GM19328 (cell line): Measurements from ENCODE around the gene MAGI2.

ENCODE experiments used
- ATAC-seq: cut with Tn5 transposase; IDR thresholded peaks from one replicate; pipeline ENCODE4 v1.9.1; 2021; ENCODE audit warnings: mild to moderate bottlenecking, moderate library complexity; ENCODE audit not compliant: unreplicated experiment

Gene MAGI2

DNA sequence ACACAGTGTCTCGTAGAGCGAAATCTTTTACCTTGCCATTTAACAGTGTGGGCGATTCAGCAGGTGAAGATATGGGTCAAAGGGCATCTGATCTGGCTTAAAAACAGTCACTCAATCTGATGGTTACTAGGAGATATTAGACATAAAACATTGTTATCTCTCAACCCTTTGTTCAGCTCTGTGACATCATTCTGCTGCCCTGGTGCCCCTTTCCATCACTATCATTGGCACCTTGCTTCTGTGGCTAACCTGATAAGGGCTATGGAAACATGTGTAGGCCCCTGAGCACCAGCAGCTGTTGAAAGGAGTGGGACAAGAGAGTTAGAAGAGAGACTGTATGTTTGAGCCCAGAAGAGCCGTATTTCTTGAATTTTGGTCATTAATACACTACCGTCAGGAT lies 1004.6 kb downstream of the MAGI2 start:
- no peak for ATAC-seq

DNA sequence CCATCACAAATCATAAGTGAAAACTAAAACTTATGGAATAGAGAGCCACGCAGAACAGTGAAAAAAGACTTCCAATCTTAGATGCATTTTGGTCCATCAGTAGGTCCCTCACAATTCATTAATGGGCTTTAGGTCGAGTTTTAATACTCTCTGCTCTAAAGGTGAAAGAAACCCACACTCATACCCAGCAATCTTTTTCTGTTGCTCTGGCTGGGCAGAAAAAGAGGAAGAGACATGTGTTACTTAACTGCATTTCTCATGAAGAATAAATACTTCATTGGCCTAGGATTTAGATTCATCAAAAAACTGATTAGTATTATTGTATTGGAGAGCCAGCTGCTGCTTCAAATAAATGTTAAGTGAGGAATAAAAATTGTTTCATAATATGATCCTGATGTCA lies 1009.2 kb downstream of the MAGI2 start:
- ATAC-seq: no peak

DNA sequence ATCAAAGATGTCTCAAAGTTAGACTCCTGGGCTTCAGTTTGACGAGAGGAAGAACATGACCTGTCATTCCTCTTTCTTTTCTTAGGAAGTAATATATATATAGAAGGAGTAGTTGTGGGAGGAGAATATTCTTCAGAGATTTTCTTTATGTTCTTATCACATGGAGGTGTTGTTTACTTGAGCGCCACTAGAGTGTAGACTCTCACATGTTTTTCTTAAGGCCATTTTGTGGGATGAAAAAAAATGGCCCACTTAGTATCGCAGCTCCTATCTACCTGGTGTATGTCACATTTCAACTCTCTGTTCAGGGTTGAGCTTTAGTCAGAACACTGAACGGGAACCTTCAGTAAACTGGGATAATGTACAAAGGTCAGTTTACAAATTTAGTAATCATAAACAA lies 1009.7 kb downstream of the MAGI2 start:
- no peak for ATAC-seq

DNA sequence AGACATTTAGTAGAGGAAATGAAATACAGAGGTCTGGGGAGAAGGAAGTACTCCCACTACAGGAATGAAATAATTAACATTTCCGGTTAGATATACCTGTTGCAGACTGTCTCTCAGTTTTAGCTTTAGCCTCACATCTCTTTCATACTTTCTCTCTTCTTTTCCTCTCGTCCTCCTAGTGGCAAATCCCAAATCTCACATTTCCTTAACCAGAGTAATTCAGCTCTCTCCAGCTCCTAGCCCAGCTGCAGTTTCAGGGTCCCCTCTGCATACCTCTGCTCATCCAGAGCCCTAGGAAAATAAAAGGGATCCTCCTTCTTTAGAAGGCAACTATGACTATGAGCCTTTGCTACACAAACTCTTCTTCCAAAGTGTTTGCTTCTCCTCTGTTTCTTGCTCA lies 1011.7 kb downstream of the MAGI2 start:
- no peak for ATAC-seq

DNA sequence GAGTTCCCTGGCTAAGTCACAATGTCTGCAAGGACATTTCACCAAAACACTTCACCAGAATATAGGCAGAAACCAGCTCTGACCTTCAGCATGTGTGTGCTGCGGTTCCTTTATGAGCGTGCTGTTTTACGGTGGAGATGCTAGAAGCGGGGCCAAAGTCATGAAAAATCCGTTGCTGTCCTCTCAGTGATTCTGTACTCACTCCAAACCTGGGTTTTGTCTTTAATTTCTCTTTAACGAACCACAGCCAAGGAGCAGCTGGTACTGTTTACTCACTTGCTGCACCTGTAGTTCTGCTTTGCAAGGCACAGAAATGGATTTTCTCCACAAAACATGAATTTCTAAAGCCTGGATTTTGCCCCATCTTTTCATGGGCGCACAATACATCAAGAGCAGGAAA lies 1015.0 kb downstream of the MAGI2 start:
- ATAC-seq: no peak

DNA sequence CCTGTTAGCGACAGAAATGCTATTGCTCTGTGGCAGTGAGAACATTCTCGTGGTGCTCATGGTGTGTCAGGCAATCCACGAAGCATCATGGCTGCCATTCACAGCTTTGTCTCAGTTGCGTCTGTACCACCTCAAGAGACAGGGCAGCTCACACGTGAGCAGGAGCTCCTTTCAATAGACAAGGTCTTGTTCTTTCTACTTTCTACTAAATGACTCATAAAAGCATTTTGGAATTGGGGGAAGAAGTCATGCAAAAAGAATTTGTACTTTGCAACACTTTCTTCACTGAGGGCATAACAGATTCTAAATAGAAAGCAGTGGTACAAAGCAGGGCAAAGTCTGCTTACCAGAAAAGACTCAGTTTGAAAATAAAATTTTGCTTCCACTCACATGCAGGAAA lies 1016.3 kb downstream of the MAGI2 start:
- ATAC-seq: no peak

DNA sequence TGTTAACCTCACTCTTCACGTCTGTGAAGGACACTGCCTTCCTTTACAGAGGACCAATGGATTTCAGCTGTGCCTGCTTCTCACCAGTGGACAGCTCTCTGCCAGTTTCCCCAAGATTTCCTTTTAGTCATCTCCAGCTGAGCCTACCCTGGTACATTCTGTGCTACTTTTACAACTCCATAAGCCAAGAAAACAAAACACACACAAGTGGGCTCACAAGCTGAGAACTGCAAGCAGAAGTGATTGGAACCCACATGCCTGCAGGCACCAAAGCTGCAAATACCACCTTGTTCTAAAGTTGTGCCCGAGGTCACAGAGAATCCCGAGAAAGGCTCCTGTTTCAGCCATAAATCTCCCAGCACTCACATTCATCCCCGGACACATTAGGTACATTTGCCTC lies 1018.1 kb downstream of the MAGI2 start:
- no peak for ATAC-seq

DNA sequence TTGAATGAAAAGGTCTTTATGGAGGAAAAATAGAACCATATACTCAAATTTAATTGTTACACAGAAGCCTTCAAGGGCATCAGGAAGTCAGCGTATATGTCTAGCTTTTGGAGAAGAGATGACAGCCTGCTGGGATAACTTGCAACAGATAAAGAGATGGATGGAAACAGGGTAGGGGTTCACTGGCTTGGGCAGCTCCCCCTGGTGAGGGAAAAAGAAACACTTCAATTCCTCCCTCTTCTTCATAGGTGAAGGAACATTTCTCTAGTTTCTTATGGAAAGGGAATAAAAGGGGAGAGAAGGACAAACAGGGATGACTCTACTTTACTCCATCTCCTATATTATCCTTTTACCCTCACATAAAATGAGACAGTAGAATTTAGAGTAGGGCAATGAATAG lies 1019.2 kb downstream of the MAGI2 start:
- no peak for ATAC-seq

DNA sequence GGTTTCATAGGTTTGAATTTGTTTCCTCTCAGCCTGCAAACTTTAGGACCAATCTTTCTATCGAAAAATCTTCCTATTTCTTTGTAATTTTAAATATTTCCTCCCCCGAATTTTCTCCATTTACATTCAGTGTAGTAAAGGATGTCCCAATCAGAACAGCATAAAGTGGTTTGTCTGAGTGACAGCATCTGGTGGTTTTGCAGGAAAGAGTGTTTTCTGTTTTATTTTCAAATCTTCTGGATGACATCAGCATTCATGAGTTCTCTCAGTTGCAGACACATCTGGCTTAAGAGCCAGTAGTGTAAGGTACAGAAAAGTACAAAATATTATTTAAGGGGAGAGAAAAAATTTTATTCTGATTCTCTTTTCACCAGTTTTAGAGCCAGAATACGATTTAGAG lies 1020.0 kb downstream of the MAGI2 start:
- ATAC-seq: no peak

DNA sequence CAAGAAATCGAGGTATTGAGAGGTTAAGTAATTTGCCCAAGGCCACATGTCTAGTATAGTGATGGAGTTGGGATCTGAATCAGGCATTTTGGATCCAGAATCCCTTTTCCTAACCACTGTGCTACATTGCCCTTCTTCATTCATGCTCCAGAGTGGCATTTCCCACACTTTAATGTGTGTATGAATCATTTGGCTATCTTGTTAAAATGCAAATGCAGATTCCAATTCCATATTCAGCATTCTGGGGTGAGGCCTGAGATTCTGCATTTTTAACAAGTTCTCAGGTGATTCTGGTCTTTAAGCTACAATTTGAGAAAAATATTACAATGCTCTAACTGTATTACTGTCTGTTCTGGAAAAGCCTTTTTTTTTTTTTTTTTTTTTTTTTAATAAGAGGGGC lies 1023.6 kb downstream of the MAGI2 start:
- no peak for ATAC-seq

DNA sequence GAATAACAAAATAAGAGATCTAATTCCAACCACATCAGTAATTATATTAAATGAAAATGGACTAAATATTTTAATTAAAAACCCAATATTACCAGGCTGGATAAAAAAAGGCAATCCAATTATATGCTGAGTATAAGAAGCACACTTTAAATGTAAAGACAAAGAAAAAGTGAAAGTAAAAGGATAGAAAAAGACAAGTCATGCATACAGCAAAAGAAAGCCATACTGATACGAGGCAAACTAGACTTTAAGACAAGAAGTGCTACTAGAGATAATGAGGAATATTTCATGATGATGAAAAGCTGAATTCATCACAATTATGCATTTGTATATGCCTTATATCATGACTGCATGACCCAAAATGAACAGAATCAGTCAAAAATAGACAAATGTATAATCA lies 1026.3 kb downstream of the MAGI2 start:
- ATAC-seq: no peak

DNA sequence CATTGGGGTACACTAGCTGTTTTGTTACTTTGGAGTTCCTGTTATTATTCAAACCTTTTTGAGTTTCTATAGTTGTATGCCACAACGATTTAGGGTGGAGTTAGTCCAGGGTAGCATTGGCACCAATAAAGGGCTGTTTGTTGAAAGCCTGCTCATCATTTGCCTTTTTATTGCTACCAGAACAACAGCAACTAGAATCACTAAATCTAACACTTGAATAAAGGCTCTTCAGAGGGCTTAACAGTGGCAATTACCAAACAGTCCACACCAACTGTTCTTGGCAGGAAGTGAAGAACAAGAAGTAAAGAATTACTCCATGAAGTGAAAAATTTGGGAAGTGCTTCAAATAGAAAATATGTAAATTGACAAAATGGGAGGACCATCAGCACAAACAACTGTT lies 1033.5 kb downstream of the MAGI2 start:
- ATAC-seq: no peak

DNA sequence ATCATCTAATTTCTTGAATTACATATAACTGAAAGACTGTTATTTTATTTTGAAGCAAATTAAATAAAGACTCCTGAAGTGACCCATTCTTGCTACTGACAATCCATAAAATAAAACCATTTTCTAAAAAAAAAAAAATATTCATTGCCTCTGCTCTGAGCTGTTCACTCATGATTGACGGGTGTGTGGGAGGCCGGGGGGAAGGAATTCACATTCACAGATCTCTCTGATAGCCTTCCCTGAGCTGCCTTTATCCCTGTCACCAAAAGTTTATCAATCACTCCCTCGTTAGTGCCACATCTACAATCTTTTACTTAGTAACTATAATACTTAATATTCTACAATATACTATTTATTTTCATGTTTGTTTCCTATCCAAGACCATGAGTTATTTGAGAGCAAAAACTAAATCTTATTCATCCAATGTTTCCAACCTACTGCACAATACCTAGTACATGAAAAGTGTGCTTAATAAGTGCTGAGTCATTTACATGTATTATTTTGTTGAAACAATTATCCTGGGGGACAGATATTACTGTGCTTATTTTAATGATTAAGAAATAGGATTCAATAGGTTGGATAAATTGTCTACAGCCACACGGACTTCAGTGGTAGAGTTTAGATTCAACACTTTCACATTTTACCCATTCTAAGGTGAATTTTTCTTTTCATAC lies 1036.2 kb downstream of the MAGI2 start:
- ATAC-seq: no peak

DNA sequence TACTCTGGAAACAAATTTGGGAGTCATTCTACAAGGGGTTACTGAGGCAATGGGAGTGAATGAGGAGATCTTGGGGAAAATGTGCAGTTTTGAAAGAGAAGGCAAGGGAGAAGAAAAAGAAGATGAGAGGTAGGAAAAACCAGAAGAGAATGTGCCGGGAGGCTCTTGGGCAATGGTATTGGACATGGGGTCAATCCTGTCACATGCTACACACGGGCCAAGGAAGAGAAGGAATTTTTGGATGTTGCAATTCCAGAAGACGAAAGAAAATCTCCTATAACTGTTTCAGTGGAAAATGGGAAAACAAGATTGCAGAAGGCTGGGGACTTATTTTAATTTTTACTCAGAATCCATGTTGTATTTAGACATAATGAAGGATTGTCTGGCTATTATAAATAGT lies 1039.9 kb downstream of the MAGI2 start:
- ATAC-seq: no peak

DNA sequence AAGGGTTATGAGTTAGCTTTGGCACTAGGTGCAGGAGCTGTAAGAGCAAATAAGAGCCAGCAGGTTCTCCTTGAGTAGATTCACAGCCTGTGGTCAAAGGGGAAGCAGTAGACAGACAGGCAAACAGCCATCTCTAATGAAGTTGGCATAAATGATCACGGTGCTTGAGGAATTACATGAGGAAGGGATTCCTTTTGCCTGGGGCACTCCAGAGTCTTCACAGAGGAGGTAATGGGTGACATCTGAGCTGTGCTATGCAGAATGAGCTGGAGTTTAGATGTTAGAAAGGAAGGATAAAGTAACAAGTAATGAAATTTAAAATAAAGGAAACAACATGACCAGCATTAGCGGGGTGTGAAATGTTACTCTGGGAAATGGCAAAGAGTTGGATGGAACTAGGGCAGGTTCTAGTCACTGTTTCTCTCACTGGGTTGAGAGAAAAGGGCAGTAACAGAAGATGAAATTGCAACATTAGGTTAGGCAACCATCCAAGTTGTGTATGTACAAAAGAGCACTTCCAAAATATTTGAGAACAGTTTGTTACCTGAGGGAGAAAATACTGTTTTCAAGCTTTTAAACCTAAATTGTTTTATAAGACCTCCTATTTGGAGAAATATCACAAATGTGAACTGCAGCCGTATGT lies 1041.1 kb downstream of the MAGI2 start:
- no peak for ATAC-seq

DNA sequence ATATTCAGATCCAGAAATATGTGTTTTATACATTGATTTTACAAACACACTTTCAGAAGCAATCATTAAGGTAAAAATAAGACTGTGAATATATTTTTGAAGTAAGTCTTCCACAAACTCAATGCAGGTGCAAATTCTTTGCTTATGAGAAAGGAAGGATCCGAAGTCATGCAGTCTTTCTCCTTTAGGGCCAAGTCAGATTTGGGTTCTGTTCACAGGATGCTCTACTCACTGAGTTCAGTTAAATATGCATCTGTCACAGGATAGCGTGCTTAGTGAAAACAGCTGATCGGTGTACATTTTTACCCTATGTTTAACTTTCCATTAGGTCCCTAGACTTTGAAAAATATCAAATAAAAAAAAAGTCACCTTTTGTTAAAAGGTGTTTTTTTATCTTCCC lies 1046.4 kb downstream of the MAGI2 start:
- ATAC-seq: no peak

DNA sequence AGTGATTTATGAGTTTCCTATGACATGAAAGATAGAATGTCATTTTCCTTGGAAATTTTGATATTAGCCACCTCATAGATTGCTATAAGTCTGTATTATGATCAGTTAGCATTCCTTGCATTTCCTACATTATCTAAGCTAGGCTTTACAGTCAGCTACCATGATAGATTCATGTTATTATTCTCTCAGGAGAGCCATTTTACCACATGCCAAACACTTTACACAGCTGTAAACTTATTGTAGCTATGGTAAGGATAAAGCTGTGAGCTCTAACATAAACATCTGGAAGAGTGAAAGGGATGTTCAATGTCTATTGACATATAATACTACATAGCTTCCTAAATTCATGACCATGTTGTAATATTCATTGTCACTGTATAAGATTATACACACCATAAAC lies 1046.9 kb downstream of the MAGI2 start:
- ATAC-seq: no peak

DNA sequence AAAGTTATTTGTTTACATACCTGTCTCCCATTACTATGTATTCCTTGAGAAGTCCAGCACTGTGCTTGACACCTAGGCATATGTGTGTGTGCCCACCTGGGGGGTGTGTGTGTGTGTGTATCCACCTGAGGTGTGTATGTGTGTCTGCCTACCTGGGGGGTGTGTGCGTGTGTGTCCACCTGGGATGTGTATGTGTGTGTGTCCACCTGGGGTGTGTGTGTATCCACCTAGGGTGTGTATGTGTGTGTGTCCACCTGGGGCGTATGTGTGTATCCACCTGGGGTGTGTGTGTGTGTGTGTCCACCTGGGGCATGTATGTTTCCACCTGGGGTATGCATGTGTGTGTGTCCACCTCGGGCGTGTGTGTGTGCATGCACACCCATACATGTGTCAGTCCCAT lies 1051.4 kb downstream of the MAGI2 start:
- ATAC-seq: no peak

DNA sequence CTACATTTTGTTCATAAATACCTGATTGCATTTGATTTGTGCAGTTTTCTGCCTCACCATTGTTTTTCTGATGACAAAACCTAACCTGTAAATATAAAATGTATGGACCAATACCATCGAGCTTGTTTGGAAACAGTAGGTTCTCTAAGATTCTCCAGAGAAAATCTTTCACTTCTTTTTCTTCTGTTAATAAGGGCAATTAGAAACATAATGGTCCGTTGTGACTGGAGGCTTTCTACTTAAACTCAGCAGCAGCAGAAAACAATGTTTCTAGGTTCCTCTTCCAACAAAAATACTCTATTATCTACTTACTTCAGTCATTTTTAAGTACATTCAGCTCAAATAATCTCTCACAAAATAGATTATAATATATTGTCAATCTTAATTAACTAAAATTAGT lies 1053.4 kb downstream of the MAGI2 start:
- no peak for ATAC-seq

DNA sequence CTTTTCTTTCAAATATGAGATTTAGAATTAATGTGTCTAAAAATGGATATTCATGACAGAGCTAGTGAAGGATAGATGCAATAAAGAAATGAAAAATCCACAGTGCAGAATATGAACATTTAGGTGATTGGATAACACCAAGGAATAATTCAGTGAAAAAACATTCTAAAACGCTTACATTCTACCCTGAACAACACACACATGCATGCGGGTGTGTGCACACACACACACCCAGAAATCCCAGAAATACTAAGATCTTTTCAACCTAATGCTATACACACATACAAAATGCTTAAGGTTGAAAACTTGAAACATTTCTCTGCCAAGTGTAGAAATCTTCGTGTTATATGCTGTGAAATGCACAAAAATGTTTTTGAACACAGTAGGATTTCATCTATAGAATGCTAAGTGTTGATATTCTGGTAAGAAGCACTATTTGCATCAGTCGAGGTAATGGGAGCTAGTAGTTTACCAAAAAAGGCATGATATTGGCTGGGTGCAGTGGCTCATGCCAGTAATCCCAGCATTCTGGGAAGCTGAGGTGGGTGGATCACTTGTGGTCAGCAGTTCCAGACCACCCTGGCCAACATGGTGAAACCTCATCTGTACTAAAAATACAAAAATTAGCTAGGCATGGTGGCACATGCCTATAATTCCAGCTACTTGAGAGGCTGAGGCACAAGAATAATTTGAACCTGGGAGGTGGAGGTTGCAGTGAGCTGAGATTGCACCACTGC lies 1054.3 kb downstream of the MAGI2 start:
- no peak for ATAC-seq

DNA sequence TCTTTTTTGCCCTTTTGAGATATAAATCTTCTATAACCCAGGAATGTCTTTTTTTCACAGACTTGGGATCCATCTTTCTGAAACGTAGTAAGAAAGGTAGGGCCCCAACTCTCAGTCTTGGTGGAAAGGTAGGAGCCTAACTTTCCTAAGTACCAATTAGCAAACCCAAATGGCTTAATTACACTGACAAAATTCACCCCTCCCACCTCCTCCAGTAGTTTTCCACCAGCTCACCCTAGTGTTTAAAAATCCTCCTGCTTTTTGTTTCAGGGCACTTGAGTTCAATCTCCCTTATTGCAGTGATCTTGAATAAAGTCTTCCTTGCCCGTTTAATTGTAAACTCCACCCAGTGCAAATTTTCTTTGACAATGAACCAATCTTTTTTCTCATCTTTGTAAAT lies 1054.9 kb downstream of the MAGI2 start:
- no peak for ATAC-seq

DNA sequence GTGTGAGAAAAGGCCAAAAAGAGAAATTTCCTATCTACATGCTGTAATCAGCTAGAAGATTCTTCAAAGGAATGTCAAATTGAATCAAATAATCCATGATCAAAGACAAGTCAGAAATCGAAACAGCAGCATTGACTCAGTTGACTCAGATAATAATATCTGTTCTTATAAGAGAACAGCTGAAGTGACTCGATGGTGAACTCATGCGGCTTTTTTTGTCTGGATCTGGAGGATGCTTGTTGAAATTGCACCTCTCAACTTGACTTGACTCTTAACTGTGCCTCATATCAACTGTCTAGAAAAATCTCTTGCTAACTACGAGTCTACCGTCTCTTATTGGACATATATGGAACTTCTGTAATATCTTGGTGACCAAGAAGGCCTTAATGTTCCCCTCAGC lies 1055.4 kb downstream of the MAGI2 start:
- no peak for ATAC-seq
